Measurements from ENCODE around the gene SH3BP1.
A peak's percentile ranks its signal among the peaks of the same experiment; 100 is the strongest.
"Not testable (repeated sequence)": the region's sequence is repeated elsewhere in the genome, so short reads cannot be mapped to it uniquely, and the experiment has no call there.

The SH3BP1 gene

DNA sequence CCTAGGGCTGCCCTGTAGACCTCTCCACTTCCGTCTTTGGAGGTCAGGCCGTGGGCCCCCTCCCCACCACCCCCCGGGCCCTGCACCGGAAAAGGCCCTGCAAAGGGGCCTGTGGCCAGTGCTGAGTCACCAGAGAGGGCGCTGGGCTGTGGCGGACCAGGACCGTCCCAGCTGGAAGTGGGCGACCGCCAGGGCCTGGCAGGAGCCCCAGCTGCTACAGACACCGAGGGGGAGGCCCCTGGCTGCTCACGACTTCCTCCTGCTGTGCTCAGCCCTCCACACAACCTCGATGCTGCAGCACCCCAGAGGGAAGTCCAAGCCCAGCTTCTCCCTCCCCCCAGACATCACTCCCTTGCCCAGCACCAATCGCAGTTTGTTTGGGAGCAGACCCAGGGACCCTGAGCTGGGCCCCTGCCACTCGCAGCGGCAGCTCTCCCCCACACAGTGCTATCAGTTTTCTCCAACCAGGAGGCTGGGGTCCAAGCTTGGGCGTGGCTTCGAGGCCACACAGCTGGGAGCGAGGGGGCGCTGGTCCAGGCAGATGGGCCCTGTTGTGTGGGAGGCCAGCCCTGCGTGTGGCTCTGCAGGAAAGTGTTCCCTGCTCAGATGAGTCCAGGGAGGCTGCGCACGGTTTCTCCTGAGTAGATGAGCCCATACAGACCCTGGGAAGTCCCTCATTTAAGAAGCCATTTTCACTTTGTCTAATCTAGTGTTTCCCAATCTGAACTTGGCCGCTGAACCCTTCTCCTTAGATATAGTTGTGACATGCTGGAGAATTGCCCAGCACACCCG is 5.6 kb upstream of the SH3BP1 start:
- peak; percentile 9 for DNase-seq

DNA sequence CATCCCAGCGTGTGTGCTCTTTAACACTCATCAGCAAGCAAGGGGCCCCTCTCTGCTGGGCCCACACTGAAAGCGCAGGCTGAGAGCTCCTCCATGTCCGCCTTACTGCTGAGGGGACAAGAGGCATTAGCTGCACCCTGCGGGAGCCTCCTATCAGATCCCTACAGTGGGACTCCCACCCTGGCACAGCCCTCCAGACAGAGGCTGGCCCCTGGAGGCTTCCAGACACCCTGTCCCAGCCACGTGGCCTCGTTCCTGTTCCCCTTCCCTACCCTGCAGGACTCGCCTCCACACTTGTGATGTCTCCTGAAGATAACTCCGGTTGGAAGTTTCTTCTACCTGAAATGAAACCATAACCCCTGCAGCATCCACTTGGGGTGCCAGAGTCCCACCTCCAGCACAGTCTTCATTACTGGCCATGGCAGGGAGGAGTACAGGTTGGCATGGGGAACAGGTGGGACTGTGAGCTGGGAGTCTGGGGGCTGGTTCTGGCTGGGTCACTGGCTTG is 5.0 kb upstream of the SH3BP1 start:
- no peak for DNase-seq

DNA sequence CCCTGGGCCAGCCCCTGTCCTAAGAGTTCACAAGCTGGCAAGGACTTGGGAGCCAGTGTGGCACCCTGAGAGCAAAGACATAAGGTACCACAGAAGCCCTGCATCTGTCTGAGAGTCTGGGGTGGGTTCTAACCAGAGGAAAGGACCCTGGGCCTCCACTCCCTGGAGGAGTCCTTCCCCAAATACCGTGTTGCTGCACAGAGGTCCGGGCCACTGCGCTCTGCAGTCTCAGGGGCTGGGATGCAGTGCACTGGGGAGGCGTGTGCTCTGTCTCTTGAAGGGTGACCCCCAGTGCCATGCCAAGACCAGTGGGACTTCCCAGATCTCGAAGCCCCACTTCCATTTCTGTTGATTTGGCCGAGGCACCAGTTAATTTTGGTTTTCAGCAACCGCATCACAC is 4.3 kb upstream of the SH3BP1 start:
- no peak for DNase-seq

DNA sequence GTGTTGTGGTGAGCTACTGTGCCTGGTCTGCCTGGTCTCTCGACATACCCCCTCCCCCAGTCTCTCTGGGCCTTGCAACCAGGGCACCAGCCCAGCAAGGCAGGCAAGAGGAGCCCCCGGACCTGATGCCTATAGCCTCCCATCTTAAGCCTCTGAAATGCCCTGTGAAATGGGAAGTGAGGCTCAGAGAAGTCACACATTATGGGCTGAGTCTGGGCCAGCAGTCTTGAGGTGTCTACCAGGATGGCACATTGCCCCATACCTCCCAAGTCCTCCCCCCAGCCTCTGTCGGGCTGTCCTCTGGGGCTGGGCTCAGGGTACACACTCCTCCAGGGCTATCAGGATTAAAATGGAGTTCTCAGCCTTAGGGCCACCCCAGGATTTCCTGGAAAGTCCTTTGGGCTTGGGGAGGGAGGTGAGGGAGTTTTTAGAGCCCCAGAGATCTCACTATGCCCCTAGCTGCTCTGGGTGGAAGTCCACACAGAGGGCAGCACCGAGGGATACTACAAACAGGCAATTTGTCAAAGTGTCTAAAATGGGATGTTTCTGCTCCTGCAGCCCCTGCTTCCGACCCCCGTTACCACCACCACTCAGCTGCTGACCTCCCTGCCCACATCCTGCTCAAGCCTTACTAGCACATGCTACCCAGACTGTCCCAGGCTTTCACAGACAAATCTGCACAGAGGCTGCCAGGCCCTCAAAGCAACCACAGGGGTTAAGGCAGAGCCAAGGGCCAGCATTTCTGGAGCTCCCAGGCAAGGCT is 3.1 kb upstream of the SH3BP1 start:
- DNase-seq, result no peak

DNA sequence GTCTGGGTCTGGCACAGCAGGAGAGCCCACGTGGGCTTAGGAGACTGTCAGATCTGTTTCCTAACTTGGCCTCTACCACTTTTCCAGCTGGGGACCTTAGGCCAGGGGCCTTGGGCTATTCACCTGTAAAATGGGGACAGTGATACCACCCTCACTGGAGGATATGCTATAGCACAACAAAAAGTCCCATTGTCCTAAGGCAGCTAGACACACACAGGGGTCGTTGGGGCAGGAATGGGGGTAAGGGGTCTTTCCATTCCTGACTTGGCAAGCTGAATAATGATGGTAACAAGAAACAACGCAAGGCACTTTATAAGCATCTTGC is 2.6 kb upstream of the SH3BP1 start:
- DNase-seq, result no peak

DNA sequence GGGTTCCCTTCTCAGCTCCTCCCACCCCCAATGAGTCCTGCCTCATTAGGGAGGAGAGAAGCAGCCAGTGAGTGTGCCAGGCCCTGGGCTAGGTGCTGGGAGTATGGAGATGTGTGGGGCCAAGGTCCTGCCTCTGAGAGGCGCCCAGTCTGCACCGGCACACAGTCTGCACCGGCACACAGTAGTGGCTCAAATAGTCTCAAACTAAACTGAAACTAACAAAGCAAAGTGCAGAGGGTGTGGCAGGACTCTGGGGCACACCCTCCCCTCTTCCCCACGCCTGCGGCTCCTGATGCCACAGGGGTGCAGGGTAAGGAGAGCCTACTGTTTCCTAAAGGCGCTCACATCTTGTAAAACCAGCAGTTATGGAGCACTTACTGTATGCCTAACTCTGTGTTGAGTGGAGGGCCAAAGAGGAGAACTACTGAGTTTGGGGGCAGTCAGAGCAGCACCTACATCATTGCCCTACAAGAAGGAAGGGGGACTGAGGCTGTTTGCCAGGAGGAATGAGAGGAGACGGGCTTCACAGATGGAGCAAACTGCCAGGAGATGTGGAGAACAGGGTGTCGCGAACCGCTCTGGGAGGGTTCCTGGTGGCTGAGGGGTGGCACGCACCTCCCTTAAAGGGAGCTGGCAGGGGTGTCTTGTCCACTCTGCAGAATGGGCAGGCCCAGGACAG is 939 bp upstream of the SH3BP1 start:
- no peak for DNase-seq

DNA sequence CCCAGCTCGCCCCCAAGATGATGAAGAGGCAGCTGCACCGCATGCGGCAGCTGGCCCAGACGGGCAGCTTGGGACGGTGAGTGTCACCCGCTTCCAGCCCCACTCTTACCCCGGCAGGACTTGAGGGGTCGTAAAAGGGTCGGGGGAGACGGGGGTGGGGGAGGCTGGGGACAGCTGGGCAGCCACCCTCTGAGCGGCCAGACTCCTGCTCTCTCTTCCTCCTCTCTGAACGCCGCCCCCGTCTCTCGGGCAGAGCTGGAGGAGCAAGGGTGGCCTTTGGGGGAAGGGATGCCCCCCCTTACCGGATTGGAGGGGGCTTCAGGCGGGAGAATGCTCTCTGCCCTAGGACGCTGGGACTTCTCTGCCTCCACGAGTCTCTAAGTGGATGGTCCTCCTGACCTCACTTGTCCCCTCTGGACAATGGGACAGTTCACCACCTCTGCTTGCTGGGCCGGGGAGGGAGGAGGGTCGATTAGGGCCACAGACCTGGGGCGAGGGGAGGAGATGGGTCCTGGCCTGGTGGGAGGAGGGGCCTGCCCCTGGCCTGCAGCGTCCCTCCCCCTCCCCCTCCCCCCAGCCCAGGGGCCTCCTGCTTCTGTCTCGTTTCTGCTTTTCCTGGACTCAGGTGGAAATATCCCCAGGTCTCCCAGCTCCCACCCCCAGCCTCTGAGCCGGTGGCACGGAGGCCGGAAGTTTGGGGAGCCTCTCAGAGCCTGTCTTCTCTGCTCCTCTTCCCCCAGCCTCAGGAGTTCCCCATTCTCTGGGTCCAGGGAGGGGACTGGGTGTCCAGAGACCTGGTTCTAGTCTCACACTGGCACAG is 512 bp downstream of the SH3BP1 start:
- no peak for DNase-seq

DNA sequence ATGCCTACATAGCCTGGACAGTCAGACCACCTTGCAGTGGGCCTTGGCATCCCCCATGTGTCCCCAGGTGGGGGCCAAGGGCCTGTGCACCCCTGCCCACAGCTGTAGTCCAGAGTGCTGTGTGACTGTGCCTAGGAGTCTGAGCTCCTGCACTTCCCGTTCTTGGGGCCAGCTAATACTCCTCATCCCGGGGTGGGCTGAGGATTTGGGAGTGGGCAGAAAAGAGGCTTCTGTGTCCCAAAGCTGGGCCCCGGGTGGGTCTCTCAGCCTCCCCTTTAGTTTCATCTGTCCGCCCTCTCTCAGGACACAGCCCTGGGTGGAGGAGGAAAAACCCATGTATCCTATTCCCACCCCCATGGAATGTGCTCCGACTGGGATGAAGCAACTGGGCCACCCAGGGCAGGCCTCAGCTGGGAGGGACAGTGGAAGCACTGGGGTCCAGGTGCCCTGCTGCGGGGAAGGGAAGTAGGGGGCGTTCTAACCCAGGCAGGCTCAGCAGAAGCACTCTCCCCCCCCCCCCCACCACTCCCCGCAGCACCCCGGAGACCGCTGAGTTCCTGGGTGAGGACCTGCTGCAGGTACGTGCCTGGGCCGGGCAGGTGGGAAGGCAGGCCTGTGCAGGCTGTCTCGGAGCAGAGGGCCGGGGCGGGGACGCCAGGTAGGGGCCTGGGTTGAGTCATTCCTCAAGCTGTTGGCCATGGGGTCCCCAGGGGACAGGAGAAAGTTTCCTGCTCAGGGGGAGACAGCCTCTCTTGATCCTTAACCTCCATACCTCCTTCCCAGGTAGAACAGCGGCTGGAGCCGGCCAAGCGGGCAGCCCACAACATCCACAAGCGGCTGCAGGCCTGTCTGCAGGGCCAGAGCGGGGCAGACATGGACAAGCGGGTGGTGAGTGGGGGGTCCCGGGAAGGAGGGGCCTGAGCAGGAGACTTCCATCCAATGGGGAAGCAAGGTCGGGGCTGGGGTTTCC is 1.4 kb downstream of the SH3BP1 start:
- DNase-seq, result no peak

DNA sequence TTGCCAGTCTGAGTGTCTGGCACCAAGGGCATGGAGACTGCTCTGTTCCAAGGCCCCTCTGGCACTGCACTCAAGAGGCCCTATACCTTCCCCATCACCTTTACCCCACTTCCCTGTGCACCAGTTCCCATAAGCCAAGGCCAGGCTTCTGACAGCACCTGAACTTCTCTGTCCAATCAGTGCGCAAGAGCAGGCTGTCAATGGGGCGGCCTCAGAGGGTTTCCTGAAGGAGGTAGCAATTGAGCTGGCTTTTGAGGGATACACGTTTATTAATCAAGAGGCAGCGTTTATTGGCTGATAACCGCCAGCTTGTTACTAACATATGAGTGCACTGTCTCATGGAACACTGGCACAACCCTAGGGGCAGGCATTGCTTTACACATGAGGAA is 2.1 kb downstream of the SH3BP1 start:
- DNase-seq, result no peak

DNA sequence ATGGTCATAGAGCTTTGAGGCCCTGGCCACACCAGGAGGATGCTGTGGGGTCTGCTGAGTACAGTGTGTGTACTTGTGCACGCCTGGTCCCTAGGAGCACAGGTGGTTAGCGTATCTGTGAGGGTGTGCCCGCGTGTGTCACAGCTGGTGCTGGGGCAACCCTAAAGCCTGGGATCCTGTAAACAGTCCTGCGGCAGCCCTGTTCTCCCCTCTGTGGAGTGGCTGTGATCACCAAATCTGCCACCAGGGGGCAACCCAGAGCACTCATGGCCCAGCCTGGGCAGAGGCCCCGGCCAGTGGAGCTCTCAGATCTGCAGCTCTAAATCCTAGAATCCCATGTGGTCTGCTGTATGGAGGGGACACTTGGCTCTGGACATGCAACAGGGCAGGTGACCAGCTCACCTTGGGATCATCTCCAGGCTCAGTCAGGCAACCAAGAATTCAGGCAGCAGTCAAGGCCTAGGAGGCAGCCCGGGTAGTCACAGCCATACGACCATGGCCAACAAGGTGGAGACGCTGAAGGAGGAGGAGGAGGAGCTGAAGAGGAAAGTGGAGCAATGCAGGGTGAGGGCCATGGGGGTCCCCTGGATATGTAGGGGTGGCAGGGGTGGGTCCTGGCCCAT is 3.9 kb downstream of the SH3BP1 start:
- DNase-seq, result peak; percentile 49

DNA sequence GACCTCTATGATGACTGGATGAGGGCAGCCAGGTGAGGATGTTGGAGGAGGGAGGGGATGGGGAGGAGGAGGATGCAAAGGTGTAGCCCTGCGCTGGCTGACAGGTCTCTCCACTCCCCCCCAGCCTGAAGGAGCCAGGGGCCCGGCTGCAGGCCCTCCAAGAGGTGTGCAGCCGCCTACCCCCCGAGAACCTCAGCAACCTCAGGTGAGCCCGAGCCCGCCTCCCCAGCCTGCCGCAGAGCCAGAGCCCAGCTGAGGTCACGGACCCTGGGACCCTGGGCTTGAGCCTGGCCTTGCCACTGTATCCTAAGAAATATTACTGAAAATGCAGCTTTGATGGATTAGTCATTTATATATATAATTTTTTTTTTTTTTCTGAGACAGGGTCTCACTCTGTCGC is 7.8 kb downstream of the SH3BP1 start:
- no peak for DNase-seq

DNA sequence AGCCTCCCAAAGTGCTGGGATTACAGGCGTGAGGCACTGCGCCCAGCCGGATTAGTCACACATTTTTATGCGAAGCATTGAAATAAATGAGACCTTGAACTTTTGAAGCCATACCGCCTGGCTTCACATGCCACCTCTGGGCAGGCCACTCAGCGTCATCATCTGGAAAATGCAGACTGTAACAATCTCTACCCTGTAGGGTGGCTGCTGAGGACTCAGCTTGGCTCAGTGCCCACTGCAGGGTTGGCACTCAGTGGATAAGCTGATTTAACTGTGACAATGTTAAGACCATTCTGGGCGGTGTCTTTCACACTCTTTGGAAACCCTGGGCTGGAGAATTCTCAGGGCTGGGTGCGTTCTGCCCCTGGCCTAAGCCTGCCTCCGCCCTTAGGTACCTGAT is 8.5 kb downstream of the SH3BP1 start:
- no peak for DNase-seq

DNA sequence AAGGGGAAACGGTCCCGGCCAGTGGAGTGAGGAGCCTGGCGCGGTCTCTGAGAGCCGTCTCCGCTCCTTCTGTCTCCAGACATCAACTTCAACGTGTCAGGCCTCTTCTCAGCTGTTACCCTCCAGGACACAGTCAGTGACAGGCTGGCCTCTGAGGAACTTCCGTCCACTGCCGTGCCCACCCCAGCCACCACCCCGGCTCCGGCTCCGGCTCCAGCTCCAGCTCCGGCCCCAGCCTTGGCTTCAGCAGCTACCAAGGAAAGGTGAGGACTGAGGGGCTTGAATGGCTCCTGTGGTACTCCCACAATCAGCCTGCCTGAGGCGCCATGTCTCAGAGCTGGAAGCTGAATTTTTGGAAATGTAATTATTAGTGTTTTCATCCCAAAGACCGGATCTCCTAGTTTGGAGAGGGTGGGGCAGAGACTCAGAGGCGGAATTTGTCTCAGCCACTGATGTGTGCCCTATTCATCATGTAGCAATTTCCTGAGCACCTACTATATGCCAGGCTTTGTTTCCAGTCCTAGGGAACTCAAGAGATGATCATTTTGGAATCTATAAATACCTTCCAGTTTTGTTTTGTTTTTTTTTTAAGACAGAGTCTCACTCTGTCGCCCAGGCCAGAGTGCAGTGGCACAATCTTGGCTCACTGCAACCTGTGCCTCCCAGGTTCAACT is 11.1 kb downstream of the SH3BP1 start:
- no peak for DNase-seq

DNA sequence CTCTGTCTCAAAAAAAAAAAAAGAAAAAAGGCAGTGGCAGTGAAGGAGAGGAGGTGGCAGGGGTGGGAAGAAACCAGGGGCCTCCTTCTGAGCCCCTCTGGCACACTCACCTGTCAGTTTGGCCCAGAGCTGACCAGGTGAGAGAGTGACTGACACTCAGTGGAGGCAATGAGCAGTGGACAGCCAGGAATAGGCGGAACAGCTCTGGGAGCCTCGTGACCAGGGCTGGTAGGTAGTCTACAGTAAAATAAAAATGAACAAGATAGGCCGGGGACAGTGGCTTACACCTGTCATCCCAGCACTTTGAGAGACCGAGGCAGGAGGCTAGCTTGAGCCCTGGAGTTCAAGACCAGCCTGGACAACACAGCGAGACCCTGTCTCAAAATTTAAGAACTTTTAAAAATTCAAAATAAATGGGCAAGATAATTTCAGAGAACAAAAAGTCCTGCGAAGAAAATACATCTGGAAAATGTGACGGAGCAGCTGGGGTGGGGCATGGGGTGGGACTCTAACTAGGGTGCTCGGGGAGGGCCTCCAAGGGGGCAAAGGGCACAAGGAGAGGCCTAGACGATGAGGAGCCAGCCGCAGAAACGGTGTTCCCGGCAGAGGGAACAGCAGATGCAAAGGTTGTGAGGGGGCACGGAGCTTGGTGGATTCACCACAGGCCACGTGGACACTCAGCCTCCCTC is 15.2 kb downstream of the SH3BP1 start:
- no peak for DNase-seq

DNA sequence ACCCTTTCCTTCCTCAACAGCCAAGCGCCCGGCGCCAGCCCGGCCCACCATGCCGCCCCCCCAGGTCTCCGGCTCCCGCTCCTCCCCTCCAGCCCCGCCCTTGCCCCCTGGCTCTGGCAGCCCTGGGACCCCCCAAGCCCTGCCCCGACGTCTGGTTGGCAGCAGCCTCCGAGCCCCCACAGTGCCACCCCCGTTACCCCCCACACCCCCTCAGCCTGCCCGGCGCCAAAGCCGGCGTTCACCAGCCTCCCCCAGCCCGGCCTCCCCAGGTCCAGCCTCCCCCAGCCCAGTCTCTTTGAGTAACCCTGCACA is 15.7 kb downstream of the SH3BP1 start:
- DNase-seq, result no peak

DNA sequence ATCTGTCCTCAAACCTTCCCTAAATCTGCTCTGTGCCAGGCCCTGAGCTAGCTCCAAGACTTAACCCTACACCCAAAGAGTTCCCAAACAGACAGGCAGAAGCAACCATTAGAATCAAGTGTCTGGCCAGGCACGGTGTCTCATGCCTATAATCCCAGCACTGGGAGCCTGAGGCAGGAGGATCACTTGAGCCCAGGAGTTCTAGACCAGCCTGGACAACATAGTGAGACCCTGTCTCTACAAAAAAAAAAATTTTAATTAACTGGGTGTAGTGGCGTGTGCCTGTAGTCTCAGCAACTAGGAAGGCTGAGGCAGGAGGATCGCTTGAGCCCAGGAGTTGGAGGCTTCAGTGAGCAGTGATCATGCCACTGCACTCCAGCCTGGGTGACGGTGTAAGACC is 17.1 kb downstream of the SH3BP1 start:
- not testable (repeated sequence) for DNase-seq

DNA sequence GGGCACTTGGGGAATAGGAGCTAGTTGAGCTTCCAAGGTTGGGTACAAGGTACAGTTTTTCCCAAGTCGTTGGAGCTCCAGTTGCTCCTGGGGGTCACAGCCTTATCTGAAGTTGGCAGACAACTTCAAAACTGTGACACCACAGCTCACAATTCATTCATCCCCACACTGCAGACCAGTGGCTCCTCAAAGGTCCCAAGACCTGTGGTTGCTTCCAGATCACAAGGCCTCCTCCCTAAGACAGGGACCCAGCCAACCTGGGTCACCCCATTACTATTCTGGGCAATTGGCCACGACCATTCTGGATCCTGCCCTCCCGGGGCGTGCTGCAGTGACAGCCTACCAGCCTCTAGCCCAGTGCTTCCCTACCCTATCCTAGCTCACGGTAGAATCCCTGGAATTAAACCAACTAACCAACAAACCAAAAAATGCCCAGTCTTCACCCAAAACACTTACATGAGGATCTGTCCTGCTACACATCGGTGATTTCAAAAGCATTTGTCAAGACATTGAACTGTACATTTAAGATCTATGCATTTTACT is 18.2 kb downstream of the SH3BP1 start:
- no peak for DNase-seq

DNA sequence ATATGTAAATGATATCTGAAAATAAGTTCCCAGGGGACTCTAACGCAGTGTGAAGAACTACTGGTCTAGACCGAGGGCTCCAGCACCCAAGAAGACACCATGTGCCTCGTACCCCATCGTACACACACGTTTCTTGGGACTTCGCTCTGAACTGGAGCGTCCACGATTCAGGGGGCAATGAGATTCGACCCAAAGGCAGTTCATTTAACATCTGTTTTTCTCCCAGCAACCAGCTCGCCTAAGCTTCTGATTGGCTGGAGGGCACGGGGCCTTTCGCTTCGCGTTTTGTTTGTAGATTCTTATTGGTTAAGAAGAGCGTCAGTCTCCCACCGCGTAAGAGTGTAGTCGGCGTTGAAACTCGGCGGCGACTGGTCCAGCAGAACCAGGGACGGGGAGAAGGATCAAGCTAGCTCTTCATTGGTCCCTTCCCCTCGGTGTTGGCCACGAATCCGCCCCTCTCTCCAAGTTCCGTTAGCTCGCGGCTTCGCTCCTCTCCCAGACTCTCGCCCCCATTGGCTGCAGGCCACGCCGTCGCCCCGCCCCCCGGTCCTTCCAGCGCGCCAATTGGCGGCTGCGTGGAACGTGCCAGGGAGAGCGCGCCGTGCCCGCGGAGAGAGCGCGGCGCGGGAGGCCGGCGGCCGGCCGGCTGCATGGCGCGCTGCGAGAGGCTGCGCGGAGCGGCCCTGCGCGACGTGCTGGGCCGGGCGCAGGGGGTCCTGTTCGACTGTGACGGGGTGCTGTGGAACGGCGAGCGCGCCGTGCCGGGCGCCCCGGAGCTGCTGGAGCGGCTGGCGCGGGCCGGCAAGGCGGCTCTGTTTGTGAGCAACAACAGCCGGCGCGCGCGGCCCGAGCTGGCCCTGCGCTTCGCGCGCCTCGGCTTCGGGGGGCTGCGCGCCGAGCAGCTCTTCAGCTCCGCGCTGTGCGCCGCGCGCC is 18.9 kb downstream of the SH3BP1 start, which contains the start of gene PDXP:
Gene PDXP, plus strand, starts transcription at position 591 of the 933 bp plus-strand sequence. Its CDS starts 60 bp downstream, at position 651.
- DNase-seq, result peak; percentile 97

Data from GOT3 (cell line).